BE2C (cell line): ENCODE results near the gene INTS14.

Experiments used
- DNase-seq: peaks from one replicate; pipeline ENCODE4 v3.0.0-alpha.2; 2020
- H3K27me3 ChIP-seq: fragments of 250-450 bp; sonication (Bioruptor Pico); 2 replicates; pipeline ENCODE4 v1.5.1; 2020; ENCODE audit warnings: mild to moderate bottlenecking
- H3K36me3 ChIP-seq: fragments of 250-450 bp; sonication (Bioruptor Pico); 2 replicates; pipeline ENCODE4 v1.5.1; 2020; ENCODE audit warnings: mild to moderate bottlenecking
- H3K4me1 ChIP-seq: fragments of 250-450 bp; sonication (Bioruptor Pico); 2 replicates; pipeline ENCODE4 v1.5.1; 2020
- H3K4me3 ChIP-seq: 2 replicates; pipeline ENCODE4 v1.5.1; 2011; ENCODE audit warnings: low read depth, low read length
- H3K9me3 ChIP-seq: fragments of 250-450 bp; sonication (Bioruptor Pico); 2 replicates; pipeline ENCODE4 v1.5.1; 2020
- TF ChIP-seq, protein P1 (sequence below): IDR thresholded peaks from 2 replicates; pipeline ENCODE4 v1.5.1; 2012; ENCODE audit warnings: mild to moderate bottlenecking, low read depth, low read length

Gene INTS14

DNA sequence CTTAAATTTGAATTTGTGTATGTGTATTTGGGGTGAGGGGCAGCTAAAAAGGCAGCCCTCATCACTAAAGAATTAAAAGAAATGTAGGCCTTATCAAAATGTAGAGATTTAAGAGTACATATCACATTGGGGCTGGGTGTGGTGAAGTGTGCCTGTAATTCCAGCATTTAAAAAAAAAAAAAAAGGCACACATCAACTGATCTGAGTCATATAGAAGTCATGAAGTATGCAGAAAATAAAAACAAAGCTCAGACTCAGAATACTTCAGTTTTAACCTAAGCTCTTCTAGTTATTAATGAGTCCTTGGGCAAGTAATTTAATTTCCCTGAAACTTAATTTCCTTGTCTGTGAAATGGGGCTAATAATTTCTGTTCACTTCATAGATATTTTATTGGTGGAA is 42.4 kb upstream of the INTS14 start:
- DNase-seq = no peak
- Histone ChIP-seq H3K4me1 (no peaks in the 10 kb centered on the region; the same call in 1 of the 2 replicates), H3K36me3 (no peaks in the 10 kb centered on the region; the same call in none of the 2 replicates), H3K4me3 (no peak overlapping the region), H3K9me3 (no peaks in the 10 kb centered on the region), H3K27me3 (no peaks in the 10 kb centered on the region)
- TF ChIP-seq, protein P1, sequence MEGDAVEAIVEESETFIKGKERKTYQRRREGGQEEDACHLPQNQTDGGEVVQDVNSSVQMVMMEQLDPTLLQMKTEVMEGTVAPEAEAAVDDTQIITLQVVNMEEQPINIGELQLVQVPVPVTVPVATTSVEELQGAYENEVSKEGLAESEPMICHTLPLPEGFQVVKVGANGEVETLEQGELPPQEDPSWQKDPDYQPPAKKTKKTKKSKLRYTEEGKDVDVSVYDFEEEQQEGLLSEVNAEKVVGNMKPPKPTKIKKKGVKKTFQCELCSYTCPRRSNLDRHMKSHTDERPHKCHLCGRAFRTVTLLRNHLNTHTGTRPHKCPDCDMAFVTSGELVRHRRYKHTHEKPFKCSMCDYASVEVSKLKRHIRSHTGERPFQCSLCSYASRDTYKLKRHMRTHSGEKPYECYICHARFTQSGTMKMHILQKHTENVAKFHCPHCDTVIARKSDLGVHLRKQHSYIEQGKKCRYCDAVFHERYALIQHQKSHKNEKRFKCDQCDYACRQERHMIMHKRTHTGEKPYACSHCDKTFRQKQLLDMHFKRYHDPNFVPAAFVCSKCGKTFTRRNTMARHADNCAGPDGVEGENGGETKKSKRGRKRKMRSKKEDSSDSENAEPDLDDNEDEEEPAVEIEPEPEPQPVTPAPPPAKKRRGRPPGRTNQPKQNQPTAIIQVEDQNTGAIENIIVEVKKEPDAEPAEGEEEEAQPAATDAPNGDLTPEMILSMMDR = no peak

DNA sequence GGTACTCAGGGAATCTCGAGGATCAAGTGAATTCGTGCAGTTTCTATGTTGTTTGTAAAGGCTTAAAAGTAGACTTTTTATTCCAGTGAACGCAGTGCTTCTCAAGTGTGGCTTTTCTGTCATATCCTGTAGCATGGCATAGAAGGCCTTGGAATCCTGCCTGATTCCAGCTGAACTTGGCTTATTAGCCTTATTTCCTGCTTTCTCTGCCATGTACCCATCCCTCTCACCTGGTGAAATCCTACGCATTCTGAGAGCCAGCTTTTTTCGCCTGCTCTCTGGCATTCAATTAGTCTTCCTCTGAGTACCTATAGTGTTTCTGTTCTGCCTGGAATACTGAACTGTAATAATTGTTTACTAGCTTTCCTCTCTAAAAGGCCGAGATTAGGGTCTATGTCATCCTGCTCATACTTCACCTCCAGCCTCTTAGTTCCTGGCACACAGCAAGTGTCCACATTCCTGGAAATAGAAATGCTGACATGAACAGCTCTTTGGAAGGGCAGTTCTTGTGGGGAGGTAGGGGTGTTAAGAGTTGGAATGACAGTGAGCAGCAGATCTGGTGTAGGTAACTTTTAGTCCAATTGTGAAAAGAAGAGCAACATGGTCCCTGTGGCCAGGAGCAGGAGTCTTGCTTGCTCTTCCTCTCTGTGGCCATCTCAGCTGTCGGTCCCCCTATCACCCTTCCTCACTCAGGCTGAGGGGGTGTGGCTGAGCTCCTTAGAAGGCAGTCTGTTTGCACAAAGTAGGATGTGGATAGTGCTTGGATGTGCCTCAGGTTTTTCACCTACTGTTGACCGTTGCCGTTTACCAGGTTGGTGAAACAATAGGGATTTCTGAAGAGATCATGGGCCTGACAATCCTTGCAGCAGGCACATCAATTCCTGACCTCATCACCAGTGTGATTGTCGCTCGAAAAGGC is 41.2 kb upstream of the INTS14 start:
- TF ChIP-seq, protein P1 = no peak
- no peaks in the 10 kb centered on the region; the same call in 1 of the 2 replicates for H3K4me1 ChIP-seq
- no peaks in the 10 kb centered on the region for H3K36me3 ChIP-seq
- no peak for DNase-seq
- no peak overlapping the region for H3K4me3 ChIP-seq
- H3K9me3 ChIP-seq = no peaks in the 10 kb centered on the region
- H3K27me3 ChIP-seq = no peaks in the 10 kb centered on the region

DNA sequence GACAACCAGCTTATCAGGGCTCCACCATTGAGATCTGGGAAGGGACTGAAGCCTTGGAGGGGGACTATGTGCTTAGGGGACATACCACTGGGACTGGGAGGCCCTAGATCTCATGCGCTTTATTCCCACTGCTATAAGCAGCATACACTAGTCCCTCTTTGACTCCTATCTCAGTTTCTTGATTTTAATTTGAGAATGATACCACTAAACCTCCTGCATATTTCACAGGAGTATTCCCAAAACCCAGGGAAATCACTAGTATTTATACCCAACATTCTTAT is 40.1 kb upstream of the INTS14 start:
- Histone ChIP-seq H3K4me1 (no peaks in the 10 kb centered on the region; the same call in 1 of the 2 replicates), H3K27me3 (no peaks in the 10 kb centered on the region), H3K4me3 (no peak overlapping the region), H3K36me3 (no peaks in the 10 kb centered on the region), H3K9me3 (no peaks in the 10 kb centered on the region)
- TF ChIP-seq, protein P1 = no peak
- no peak for DNase-seq

DNA sequence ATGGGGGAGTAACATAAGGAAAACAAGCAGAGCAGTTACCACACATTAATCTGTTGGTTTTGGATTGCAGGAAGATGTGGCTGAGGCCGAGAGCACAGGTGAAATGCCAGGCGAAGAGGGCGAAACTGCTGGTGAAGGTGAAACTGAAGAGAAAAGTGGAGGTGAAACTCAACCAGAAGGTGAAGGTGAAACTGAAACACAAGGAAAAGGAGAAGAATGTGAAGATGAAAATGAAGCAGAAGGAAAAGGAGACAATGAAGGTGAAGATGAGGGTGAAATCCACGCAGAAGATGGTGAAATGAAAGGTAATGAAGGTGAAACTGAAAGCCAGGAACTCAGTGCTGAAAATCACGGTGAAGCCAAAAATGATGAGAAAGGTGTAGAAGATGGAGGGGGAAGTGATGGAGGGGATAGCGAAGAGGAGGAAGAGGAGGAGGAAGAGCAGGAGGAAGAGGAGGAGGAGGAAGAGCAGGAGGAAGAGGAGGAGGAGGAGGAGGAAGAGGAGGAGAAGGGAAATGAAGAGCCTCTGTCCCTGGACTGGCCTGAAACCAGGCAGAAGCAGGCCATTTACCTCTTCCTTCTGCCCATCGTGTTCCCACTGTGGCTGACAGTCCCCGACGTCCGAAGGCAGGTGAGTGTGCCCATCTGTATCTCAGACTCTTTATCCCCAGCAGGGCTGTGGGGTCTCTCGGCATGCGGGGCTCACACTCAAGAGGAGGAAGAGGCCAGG is 39.5 kb upstream of the INTS14 start:
- DNase-seq = no peak
- Histone ChIP-seq H3K4me3 (no peak overlapping the region), H3K36me3 (no peaks in the 10 kb centered on the region), H3K9me3 (no peaks in the 10 kb centered on the region), H3K4me1 (no peaks in the 10 kb centered on the region; the same call in 1 of the 2 replicates), H3K27me3 (no peaks in the 10 kb centered on the region)
- TF ChIP-seq, protein P1 = no peak

DNA sequence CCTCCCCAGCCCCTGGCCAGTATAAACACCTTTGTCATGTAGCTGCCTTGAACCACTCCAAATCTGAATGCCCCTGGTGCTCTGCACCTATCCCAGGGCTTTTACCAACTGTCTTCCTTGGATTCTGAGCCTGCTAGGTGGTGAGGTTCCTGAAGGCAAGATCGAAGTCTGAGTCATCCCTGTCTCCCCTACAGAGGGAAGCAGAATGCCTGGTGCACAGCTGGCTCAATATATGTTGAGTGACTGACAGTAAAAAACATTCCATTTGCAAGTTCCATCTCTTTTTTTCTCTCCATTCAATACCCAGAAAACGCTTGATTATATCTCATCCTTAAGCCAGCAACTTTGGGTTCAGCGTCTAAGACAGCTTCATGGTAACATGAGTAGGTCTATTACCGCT is 35.6 kb upstream of the INTS14 start:
- Histone ChIP-seq H3K36me3 (no peaks in the 10 kb centered on the region), H3K27me3 (no peaks in the 10 kb centered on the region), H3K9me3 (no peaks in the 10 kb centered on the region), H3K4me3 (no peak overlapping the region), H3K4me1 (no peaks in the 10 kb centered on the region)
- TF ChIP-seq, protein P1 = no peak
- DNase-seq = no peak

DNA sequence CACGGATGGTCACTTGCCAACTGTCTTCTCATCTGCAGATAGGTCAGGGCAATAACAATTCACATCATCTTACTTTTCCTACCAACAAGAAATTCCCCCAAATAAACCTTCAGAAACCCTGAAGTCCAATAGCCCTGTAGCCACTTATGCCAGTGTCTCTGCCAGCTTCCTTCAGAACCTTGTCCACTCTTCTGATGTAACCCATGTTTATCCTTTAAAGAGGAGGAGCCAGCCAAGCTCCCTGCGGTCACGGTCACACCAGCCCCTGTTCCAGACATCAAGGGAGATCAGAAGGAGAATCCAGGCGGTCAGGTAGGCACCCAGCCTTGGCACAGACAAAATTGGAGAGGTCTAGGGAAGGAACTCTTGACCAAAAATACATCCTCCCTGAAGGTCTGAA is 34.5 kb upstream of the INTS14 start:
- DNase-seq = no peak
- H3K4me3 ChIP-seq = no peak overlapping the region
- TF ChIP-seq, protein P1 = no peak
- no peaks in the 10 kb centered on the region for H3K9me3 ChIP-seq
- no peaks in the 10 kb centered on the region for H3K4me1 ChIP-seq
- no peaks in the 10 kb centered on the region for H3K36me3 ChIP-seq
- no peaks in the 10 kb centered on the region for H3K27me3 ChIP-seq
